T-helper 2 cell treated with Interferon-gamma antibody and Interleukin-4, amounts not matched to agents 5 μg/mL and 100 μg/mL, for 36 hours (primary cell): Measurements from ENCODE around the gene MTRF1L.
A peak's percentile ranks its signal among the peaks of the same experiment; 100 is the strongest.
"Not testable (repeated sequence)": the region's sequence is repeated elsewhere in the genome, so short reads cannot be mapped to it uniquely, and the experiment has no call there.

Experiments
- DNase-seq: peaks from one replicate; pipeline ENCODE4 v3.0.0; 2021; ENCODE audit warnings: low spot score
- H3K27ac Mint-ChIP-seq: one replicate; pipeline ENCODE4 v1.8.0; 2021; ENCODE audit warnings: mild to moderate bottlenecking, mixed read lengths
- H3K27me3 Mint-ChIP-seq: one replicate; pipeline ENCODE4 v1.8.0; 2021; ENCODE audit warnings: low read depth, mixed read lengths
- H3K36me3 Mint-ChIP-seq: one replicate; pipeline ENCODE4 v1.8.0; 2021; ENCODE audit warnings: low read depth, mixed read lengths
- H3K4me1 Mint-ChIP-seq: one replicate; pipeline ENCODE4 v1.8.0; 2021; ENCODE audit warnings: low read depth, mixed read lengths
- H3K4me3 Mint-ChIP-seq: one replicate; pipeline ENCODE4 v1.8.0; 2022; ENCODE audit warnings: mild to moderate bottlenecking, moderate library complexity, mixed read lengths
- H3K9me3 Mint-ChIP-seq: one replicate; pipeline ENCODE4 v1.8.0; 2021; ENCODE audit warnings: mixed read lengths

MTRF1L gene

GRCh38 chr6:152986978-152987377, 15.5 kb downstream of the MTRF1L start:
- DNase-seq = no peak
- peaks cover 29% of the 10 kb centered on the region for H3K4me1 Mint-ChIP-seq
- no peaks in the 10 kb centered on the region for H3K27me3 Mint-ChIP-seq
- no peaks in the 10 kb centered on the region for H3K9me3 Mint-ChIP-seq
- H3K27ac Mint-ChIP-seq = no peak overlapping the region
- H3K36me3 Mint-ChIP-seq = peaks cover 37% of the 10 kb centered on the region
- H3K4me3 Mint-ChIP-seq = no peak overlapping the region

- not testable (repeated sequence) for H3K9me3 Mint-ChIP-seq, DNase-seq, H3K27me3 Mint-ChIP-seq
- Mint-ChIP-seq H3K27ac (peak overlapping the region; percentile 97), H3K4me3 (peak overlapping the region; percentile 96), H3K36me3 (peaks cover 42% of the 10 kb centered on the region), H3K4me1 (peaks cover 38% of the 10 kb centered on the region)
Observed at GRCh38 chr6:152985300-152985699, 17.2 kb downstream of the MTRF1L start.

GRCh38 chr6:152984513-152984872, 18.0 kb downstream of the MTRF1L start:
- Mint-ChIP-seq H3K36me3 (peaks cover 42% of the 10 kb centered on the region), H3K9me3 (no peaks in the 10 kb centered on the region), H3K4me3 (peak overlapping the region; percentile 96), H3K27ac (peak overlapping the region; percentile 97), H3K4me1 (peaks cover 40% of the 10 kb centered on the region), H3K27me3 (no peaks in the 10 kb centered on the region)
- DNase-seq = no peak

GRCh38 chr6:152983637-152984512, 18.6 kb downstream of the MTRF1L start:
- Mint-ChIP-seq H3K36me3 (peaks cover 47% of the 10 kb centered on the region), H3K27ac (peak overlapping the region; percentile 97), H3K4me3 (peak overlapping the region; percentile 96), H3K4me1 (peaks cover 45% of the 10 kb centered on the region), H3K9me3 (no peaks in the 10 kb centered on the region), H3K27me3 (no peaks in the 10 kb centered on the region)
- peak; percentile 78 for DNase-seq

- no peaks in the 10 kb centered on the region for H3K9me3 Mint-ChIP-seq
- H3K27ac Mint-ChIP-seq = peak within 1 kb of the TSS; percentile 97
- no peaks in the 10 kb centered on the region for H3K27me3 Mint-ChIP-seq
- peaks cover 49% of the 10 kb centered on the region for H3K4me1 Mint-ChIP-seq
- H3K36me3 Mint-ChIP-seq = peaks cover 51% of the 10 kb centered on the region
- peak within 1 kb of the TSS; percentile 96 for H3K4me3 Mint-ChIP-seq
- DNase-seq = peak; percentile 98
Observed at GRCh38 chr6:152982904-152983636, 19.4 kb downstream of the MTRF1L start, which contains the start of gene FBXO5. Gene FBXO5, minus strand, starts transcription at chr6:152983041. Its CDS starts 82 bp downstream, at chr6:152982959.

- DNase-seq = peak; percentile 33
- peak overlapping the region; percentile 97 for H3K27ac Mint-ChIP-seq
- H3K27me3 Mint-ChIP-seq = no peaks in the 10 kb centered on the region
- H3K4me3 Mint-ChIP-seq = peak overlapping the region; percentile 96
- peaks cover 57% of the 10 kb centered on the region for H3K36me3 Mint-ChIP-seq
- peaks cover 56% of the 10 kb centered on the region for H3K4me1 Mint-ChIP-seq
- no peaks in the 10 kb centered on the region for H3K9me3 Mint-ChIP-seq
Observed at GRCh38 chr6:152981989-152982903, 20.3 kb downstream of the MTRF1L start.

GRCh38 chr6:152981219-152981618, 21.3 kb downstream of the MTRF1L start:
- Mint-ChIP-seq H3K36me3 (peaks cover 58% of the 10 kb centered on the region), H3K27me3 (no peaks in the 10 kb centered on the region)

GRCh38 chr6:152980656-152981055, 21.9 kb downstream of the MTRF1L start:
- no peaks in the 10 kb centered on the region for H3K9me3 Mint-ChIP-seq
- H3K4me3 Mint-ChIP-seq = peak overlapping the region; percentile 81
- no peaks in the 10 kb centered on the region for H3K27me3 Mint-ChIP-seq
- H3K27ac Mint-ChIP-seq = peak overlapping the region; percentile 59
- peaks cover 58% of the 10 kb centered on the region for H3K36me3 Mint-ChIP-seq
- no peak for DNase-seq
- H3K4me1 Mint-ChIP-seq = peaks cover 57% of the 10 kb centered on the region

More at GRCh38 chr6:152981219-152981618, 21.3 kb downstream of the MTRF1L start:
- Mint-ChIP-seq H3K9me3 (no peaks in the 10 kb centered on the region), H3K4me3 (peak overlapping the region; percentile 81), H3K4me1 (peaks cover 58% of the 10 kb centered on the region), H3K27ac (peak overlapping the region; percentile 59)
- no peak for DNase-seq

- Mint-ChIP-seq H3K36me3 (peaks cover 63% of the 10 kb centered on the region), H3K9me3 (peaks cover 3% of the 10 kb centered on the region), H3K27me3 (no peaks in the 10 kb centered on the region), H3K4me1 (peaks cover 57% of the 10 kb centered on the region), H3K27ac (peak overlapping the region; percentile 8), H3K4me3 (peak overlapping the region; percentile 61)
- no peak for DNase-seq
Observed at GRCh38 chr6:152979116-152979515, 23.4 kb downstream of the MTRF1L start.

GRCh38 chr6:152978058-152978457, 24.5 kb downstream of the MTRF1L start:
- no peak for DNase-seq
- peak overlapping the region; percentile 65 for H3K4me3 Mint-ChIP-seq
- peaks cover 64% of the 10 kb centered on the region for H3K4me1 Mint-ChIP-seq
- peaks cover 74% of the 10 kb centered on the region for H3K36me3 Mint-ChIP-seq
- H3K27ac Mint-ChIP-seq = no peak overlapping the region
- H3K27me3 Mint-ChIP-seq = no peaks in the 10 kb centered on the region
- peaks cover 3% of the 10 kb centered on the region for H3K9me3 Mint-ChIP-seq

- H3K4me1 Mint-ChIP-seq = peaks cover 67% of the 10 kb centered on the region
- peak overlapping the region; percentile 65 for H3K4me3 Mint-ChIP-seq
- H3K9me3 Mint-ChIP-seq = peaks cover 3% of the 10 kb centered on the region
- H3K36me3 Mint-ChIP-seq = peaks cover 79% of the 10 kb centered on the region
- H3K27me3 Mint-ChIP-seq = no peaks in the 10 kb centered on the region
- H3K27ac Mint-ChIP-seq = peak overlapping the region; percentile 26
- DNase-seq = no peak
Observed at GRCh38 chr6:152977556-152977955, 25.0 kb downstream of the MTRF1L start.

- Mint-ChIP-seq H3K4me3 (peak overlapping the region; percentile 65), H3K4me1 (peaks cover 67% of the 10 kb centered on the region), H3K27ac (peak overlapping the region; percentile 32), H3K36me3 (peaks cover 78% of the 10 kb centered on the region), H3K9me3 (peaks cover 3% of the 10 kb centered on the region), H3K27me3 (no peaks in the 10 kb centered on the region)
- no peak for DNase-seq
Observed at GRCh38 chr6:152976749-152977148, 25.8 kb downstream of the MTRF1L start.

- Mint-ChIP-seq H3K9me3 (peaks cover 3% of the 10 kb centered on the region), H3K36me3 (peaks cover 75% of the 10 kb centered on the region), H3K4me3 (peak overlapping the region; percentile 72), H3K4me1 (peaks cover 58% of the 10 kb centered on the region), H3K27ac (peak overlapping the region; percentile 80), H3K27me3 (no peaks in the 10 kb centered on the region)
- DNase-seq = no peak
Observed at GRCh38 chr6:152975204-152975915, 27.1 kb downstream of the MTRF1L start.
